ENCODE results near the gene TBC1D3B.
"Not testable (repeated sequence)": the region's sequence is repeated elsewhere in the genome, so short reads cannot be mapped to it uniquely, and the experiment has no call there.

DNA sequence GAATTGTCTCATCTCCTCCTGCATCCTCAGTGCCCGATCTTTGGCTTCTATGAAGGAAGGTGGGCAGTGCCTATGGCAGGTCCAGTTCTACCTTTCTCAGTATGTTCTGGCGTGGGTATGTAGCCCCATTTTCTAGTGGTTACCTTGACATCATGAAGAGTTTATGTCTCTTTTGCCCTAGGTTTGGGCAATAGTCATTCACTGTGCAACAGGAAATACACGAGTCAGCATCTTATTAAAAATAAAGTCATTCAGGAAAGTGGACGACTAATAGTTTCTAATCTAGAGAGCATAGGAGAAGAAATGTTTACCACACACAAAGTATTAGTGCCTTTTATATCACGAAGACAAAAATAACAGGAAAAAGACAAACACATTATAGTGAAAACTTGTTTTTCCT, 13.6 kb upstream of the TBC1D3B start:
- TF ChIP-seq CTCF (IDR thresholded peaks at IDR 0.05; ENCODE audit: extremely low read depth in 1 of 2, insufficient read depth in 1 of 2, low read depth in 1 of 2, low read length in 2 of 2); POLR2A (IDR thresholded peaks at IDR 0.05; ENCODE audit: low read depth, low read length); POLR2AphosphoS5 (IDR thresholded peaks at IDR 0.05; ENCODE audit: insufficient read depth, low read depth, low read length); FOS (IDR thresholded peaks at IDR 0.05; ENCODE audit: borderline replicate concordance, insufficient read depth, low read length); EZH2 (IDR thresholded peaks at IDR 0.05; ENCODE audit: borderline replicate concordance, low read depth, low read length, severe bottlenecking): not testable (repeated sequence)
- TF ChIP-seq, protein P1, sequence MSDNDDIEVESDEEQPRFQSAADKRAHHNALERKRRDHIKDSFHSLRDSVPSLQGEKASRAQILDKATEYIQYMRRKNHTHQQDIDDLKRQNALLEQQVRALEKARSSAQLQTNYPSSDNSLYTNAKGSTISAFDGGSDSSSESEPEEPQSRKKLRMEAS (IDR thresholded peaks at IDR 0.05; ENCODE audit: insufficient read depth, insufficient read length): not testable (repeated sequence)

All from endothelial cell of umbilical vein (primary cell).